Testis (tissue), 3 donors: ENCODE results near the gene MCUR1. TPM values are rescaled to one million over a fixed set of nuclear protein-coding genes. Genes with fewer than 3 reads are reported as not detected.

ENCODE experiments used
- DNase-seq: peaks from one replicate; pipeline ENCODE4 v3.0.0-alpha.2; 2019
- H3K27ac ChIP-seq, 2 donors: fragments of 200-600 bp; sonication (generic); one replicate each; pipeline ENCODE4 v1.5.1; 2019
- H3K27me3 ChIP-seq: fragments of 200-600 bp; sonication (generic); one replicate; pipeline ENCODE4 v1.5.1; 2019
- H3K36me3 ChIP-seq: fragments of 200-600 bp; sonication (generic); one replicate; pipeline ENCODE4 v1.5.1; 2017; ENCODE audit warnings: low read depth; ENCODE audit errors: missing control alignments
- H3K4me1 ChIP-seq: fragments of 200-600 bp; sonication (generic); one replicate; pipeline ENCODE4 v1.5.1; 2019
- H3K4me3 ChIP-seq, 2 donors: fragments of 200-600 bp; sonication (generic); one replicate each; pipeline ENCODE4 v1.5.1; 2017 to 2019
- H3K9me3 ChIP-seq: fragments of 200-600 bp; sonication (generic); one replicate; pipeline ENCODE4 v1.5.1; 2017
- POLR2A ChIP-seq: fragments of 450-650 bp; IDR thresholded peaks from one replicate; pipeline ENCODE4 v1.6.1; 2017; ENCODE audit warnings: antibody characterized with exemption, mild to moderate bottlenecking, moderate library complexity
- WGBS, 2 donors: methylation state at CpG; one replicate each; pipeline ENCODE4 v1.1.5; 2018; 5-methylcytosine and 5-hydroxymethylcytosine counted together
- intact Hi-C: fragments of 100-400 bp; cut with DNase I; formaldehyde crosslinking; loops from one replicate; pipeline ENCODE4 v1.15.1; 2023; ENCODE audit warnings: low total_unique reads
- polyA plus RNA-seq: library from polyadenylated mRNA; stranded (reverse); fragments of 350-450 nt; fragmentation: Illumina TruSeq; extraction: RNeasy Lipid Tissue Mini Kit (QIAGEN cat#74804); gene quantifications from one replicate; pipeline ENCODE4 v1.2.3, GENCODE V29; 2014; ENCODE audit warnings: low read depth, low replicate concordance; ENCODE audit not compliant: insufficient read depth
- total RNA-seq, 2 donors: library from RNA; depleted of rRNA; stranded (reverse); fragments of >200 nt; gene quantifications; one replicate each; pipeline ENCODE4 v1.2.3, GENCODE V29; 2016
- TF ChIP-seq, protein P1 (sequence below), 3 experiments: fragments of 450-650 bp in 2 of 3; fragments of 200-600 bp in 1 of 3; sonication (generic) in 1 of 3; IDR thresholded peaks; one replicate each; pipeline ENCODE4 v1.5.1; 2016 to 2019; ENCODE audit warnings: antibody characterized with exemption in 3 of 3, mild to moderate bottlenecking in 2 of 3, moderate library complexity in 1 of 3

MCUR1 gene
- total and polyA plus RNA-seq, 3 donors from 2014 or later: 12.0 to 18.5 (median 12.8) TPM

DNA sequence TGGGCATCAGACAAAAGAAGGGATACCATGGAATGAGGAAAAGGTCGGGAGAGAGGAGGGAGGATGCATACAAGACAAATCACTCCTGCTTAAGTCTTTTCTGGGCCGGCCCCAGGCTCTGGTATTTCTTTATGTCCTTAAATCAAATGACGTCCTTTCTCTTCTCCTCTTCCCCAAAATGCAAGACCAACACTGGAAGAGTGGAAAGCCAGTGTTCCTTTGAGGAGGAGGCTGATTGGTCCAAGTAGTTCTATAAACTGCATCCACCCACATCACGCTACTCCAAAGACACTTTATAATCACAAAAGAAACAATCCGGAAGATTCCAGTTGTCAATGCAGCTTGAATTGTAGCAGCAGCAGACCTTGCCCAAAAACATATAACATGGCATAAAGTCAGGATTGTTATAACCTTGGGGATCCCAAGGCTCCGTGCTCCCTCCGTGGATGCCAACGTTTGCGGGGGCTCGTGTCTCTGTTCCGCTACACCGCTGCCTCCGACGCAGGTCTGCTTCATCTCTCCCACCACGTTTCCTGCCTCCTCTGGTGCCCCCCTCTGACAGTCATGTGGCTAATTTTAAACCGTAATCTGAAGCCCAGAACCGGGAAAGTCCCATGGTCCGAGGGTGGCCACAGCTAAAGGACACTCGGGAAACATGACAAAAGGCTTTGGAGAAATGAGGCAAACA is 47.1 kb downstream of the MCUR1 start:
- Histone ChIP-seq H3K4me3 (no peak overlapping the region), H3K27ac (peak overlapping the region; percentile 37 to 50), H3K36me3 (no peaks in the 10 kb centered on the region), H3K9me3 (no peaks in the 10 kb centered on the region), H3K27me3 (no peaks in the 10 kb centered on the region), H3K4me1 (no peaks in the 10 kb centered on the region)
- TF ChIP-seq POLR2A: no peak
- TF ChIP-seq, protein P1, sequence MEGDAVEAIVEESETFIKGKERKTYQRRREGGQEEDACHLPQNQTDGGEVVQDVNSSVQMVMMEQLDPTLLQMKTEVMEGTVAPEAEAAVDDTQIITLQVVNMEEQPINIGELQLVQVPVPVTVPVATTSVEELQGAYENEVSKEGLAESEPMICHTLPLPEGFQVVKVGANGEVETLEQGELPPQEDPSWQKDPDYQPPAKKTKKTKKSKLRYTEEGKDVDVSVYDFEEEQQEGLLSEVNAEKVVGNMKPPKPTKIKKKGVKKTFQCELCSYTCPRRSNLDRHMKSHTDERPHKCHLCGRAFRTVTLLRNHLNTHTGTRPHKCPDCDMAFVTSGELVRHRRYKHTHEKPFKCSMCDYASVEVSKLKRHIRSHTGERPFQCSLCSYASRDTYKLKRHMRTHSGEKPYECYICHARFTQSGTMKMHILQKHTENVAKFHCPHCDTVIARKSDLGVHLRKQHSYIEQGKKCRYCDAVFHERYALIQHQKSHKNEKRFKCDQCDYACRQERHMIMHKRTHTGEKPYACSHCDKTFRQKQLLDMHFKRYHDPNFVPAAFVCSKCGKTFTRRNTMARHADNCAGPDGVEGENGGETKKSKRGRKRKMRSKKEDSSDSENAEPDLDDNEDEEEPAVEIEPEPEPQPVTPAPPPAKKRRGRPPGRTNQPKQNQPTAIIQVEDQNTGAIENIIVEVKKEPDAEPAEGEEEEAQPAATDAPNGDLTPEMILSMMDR (IDR thresholded peaks at IDR 0.05): no peak
- DNase-seq: peak; percentile 76
- intact Hi-C loops: no loop called here
- WGBS, 2 donors: 19 to 29% methylated on average over 19 of the region's 19 CpGs

DNA sequence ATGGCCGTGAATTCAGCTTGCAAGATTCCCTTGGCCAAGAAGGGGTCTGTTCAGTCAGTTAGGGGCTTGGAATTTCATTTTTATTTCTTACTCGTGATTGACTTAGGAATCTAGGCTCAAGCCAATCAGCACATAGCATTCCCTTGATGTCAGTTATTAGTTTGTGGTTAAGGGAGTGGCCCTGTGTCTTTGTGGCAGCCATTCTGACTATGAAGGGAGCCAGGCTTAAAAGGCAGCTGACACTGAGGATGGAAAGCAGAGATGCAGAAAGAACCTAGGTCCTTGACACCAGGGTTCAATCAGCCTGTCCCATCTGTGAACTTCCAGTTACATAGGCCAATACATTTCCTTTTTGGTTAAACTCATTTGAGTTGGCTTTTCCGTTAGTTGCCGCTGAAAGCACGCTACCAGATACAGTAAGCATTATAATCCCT is 48.1 kb downstream of the MCUR1 start:
- no peak overlapping the region for H3K27ac ChIP-seq
- intact Hi-C loops: no loop called here
- no peak overlapping the region for H3K4me3 ChIP-seq
- H3K36me3 ChIP-seq: no peaks in the 10 kb centered on the region
- TF ChIP-seq, protein P1 (IDR thresholded peaks at IDR 0.05): no peak
- no peak for TF ChIP-seq POLR2A
- 81 to 83% methylated on average over 5 of the region's 5 CpGs for WGBS, 2 donors
- H3K27me3 ChIP-seq: no peaks in the 10 kb centered on the region
- DNase-seq: no peak
- no peaks in the 10 kb centered on the region for H3K9me3 ChIP-seq
- H3K4me1 ChIP-seq: peaks cover 2% of the 10 kb centered on the region

DNA sequence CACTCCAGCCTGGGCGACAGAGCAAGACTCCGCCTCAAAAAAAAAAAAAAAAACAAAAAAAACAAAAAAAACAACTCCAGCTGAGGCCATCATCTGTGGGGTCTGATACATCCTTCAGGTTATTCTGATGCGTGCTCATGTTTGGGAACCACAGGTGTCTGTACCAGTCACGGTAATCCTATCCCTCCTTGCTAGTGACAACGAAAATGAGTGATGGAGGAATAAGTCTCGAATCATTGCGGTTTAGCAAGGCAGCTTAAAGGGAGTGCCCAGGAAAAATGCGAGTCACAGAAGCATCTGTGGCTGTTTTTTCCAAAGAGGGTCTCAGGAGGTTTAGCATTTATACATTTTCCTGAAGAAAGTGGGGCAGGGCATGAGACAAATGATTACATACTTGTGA is 48.8 kb downstream of the MCUR1 start:
- Histone ChIP-seq H3K4me1 (peaks cover 3% of the 10 kb centered on the region), H3K36me3 (no peaks in the 10 kb centered on the region), H3K27ac (no peak overlapping the region), H3K9me3 (no peaks in the 10 kb centered on the region), H3K4me3 (no peak overlapping the region), H3K27me3 (no peaks in the 10 kb centered on the region)
- 83 to 91% methylated on average over 8 of the region's 8 CpGs for WGBS, 2 donors
- TF ChIP-seq, protein P1 (IDR thresholded peaks at IDR 0.05): no peak
- no peak for DNase-seq
- intact Hi-C loops: no loop called here

DNA sequence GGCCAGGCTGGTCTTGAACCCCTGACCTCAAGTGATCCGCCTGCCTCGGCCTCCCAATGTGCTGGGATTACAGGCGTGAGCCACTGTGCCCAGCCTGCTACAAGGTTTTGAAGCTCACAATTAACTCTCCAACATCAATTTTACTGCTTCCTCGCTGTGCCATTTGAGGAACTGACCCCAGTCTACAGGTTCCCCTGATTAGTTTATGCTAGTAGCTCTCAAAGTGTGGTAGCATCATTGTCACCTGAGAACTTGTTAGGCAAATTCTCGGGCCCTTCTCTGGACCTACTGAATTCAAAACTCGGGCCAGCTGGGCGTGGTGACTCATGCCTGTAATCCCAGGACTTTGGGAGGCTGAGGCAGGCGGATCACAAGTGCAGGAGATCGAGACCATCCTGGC is 49.4 kb downstream of the MCUR1 start:
- H3K4me3 ChIP-seq: no peak overlapping the region

More for the DNA sequence above, 49.4 kb downstream of the MCUR1 start:
- no peak for DNase-seq
- no peak for TF ChIP-seq POLR2A
- TF ChIP-seq, protein P1 (IDR thresholded peaks at IDR 0.05): no peak
- Histone ChIP-seq H3K27me3 (no peaks in the 10 kb centered on the region), H3K36me3 (no peaks in the 10 kb centered on the region), H3K9me3 (no peaks in the 10 kb centered on the region), H3K27ac (no peak overlapping the region), H3K4me1 (peaks cover 3% of the 10 kb centered on the region)
- WGBS, 2 donors: 93 to 95% methylated on average over 9 of the region's 9 CpGs
- intact Hi-C loops: no loop called here
